HepG2 (cell line): ENCODE measurements around the gene SAC3D1. TPM values are rescaled to one million over a fixed set of nuclear protein-coding genes. Genes with fewer than 3 reads are reported as not detected.

Source experiments
- ATAC-seq: fragments of 200-7000 bp; cut with Tn5 transposase; 3 replicates; pipeline ENCODE4 v1.9.1; 2020; ENCODE audit warnings: mild to moderate bottlenecking, moderate library complexity
- BruUV-seq: library from RNA; stranded (reverse); fragments of 400-500 nt; replicated peaks from 2 replicates; lab custom pipeline; 2021; lab: Mats Ljungman, UMichigan
- CTCF ChIA-PET: fragments of 300-600 bp; formaldehyde crosslinking; extraction: SDS; loops from one replicate; lab custom pipeline; 2021; ENCODE audit warnings: low total read pairs, inconsistent platforms, low intra/inter-chr PET ratio; lab: Yijun Ruan, JAX
- POLR2A ChIA-PET: fragments of 350-600 bp; sonication (Branson Sonifier 250); formaldehyde crosslinking; loops from one replicate; lab custom pipeline; 2020; ENCODE audit warnings: antibody characterized with exemption, inconsistent platforms; lab: Yijun Ruan, JAX
- DNase-seq: peaks from one replicate; pipeline ENCODE4 v3.0.0-alpha.2; 2015; ENCODE audit warnings: low spot score
- FAIRE-seq: peaks from 3 replicates; lab custom pipeline; 2011; peaks lifted over from hg19 to GRCh38; lab: Jason Lieb, UNC
- H2AFZ ChIP-seq: one replicate; pipeline ENCODE4 v1.6.1; 2011; ENCODE audit warnings: low read length, inconsistent platforms
- H3K27ac ChIP-seq: fragments of 300-600 bp; 3 replicates; pipeline ENCODE4 v1.8.0; 2011; ENCODE audit warnings: mixed run types, mild to moderate bottlenecking, mixed read lengths, low read length, inconsistent platforms; ENCODE audit not compliant: insufficient read depth; ENCODE audit errors: extremely low read length
- H3K27me3 ChIP-seq, 2 experiments: fragments of 200-600 bp in 1 of 2; 2 replicates in 1 of 2; 3 replicates in 1 of 2; pipeline versions ENCODE4 v1.6.0 to v1.8.0; 2011; ENCODE audit warnings: low read length in 2 of 2, mild to moderate bottlenecking in 2 of 2, moderate library complexity in 2 of 2, inconsistent platforms in 1 of 2; ENCODE audit not compliant: insufficient read depth in 2 of 2, control insufficient read depth in 1 of 2
- H3K36me3 ChIP-seq, 2 experiments: fragments of 200-600 bp in 1 of 2; replicated peaks in 1 of 2; 2 replicates in 1 of 2; 3 replicates in 1 of 2; pipeline versions ENCODE4 v1.5.1 to v1.8.0; 2011; ENCODE audit warnings: low read length in 2 of 2, inconsistent platforms in 1 of 2; ENCODE audit not compliant: insufficient read depth in 2 of 2, control insufficient read depth in 1 of 2
- H3K4me1 ChIP-seq: 2 replicates; pipeline ENCODE4 v1.5.1; 2012; ENCODE audit warnings: low read length, inconsistent platforms; ENCODE audit not compliant: insufficient read depth
- H3K4me2 ChIP-seq: 2 replicates; pipeline ENCODE4 v1.6.0; 2011; ENCODE audit warnings: low read depth, low read length, inconsistent platforms
- H3K4me3 ChIP-seq, 3 experiments: fragments of 200-600 bp in 1 of 3; sonication (generic), shearing (Covaris generic) in 1 of 3; replicated peaks in 1 of 3; 2 replicates each; pipeline ENCODE4 v1.5.1; 2011 to 2016; ENCODE audit warnings: low read length in 3 of 3, inconsistent platforms in 2 of 3, low read depth in 2 of 3, mild to moderate bottlenecking in 2 of 3, control low read depth in 1 of 3, mixed read lengths in 1 of 3; ENCODE audit not compliant: insufficient read depth in 1 of 3
- H3K79me2 ChIP-seq: one replicate; pipeline ENCODE4 v1.6.1; 2011; ENCODE audit warnings: low read length, inconsistent platforms; ENCODE audit not compliant: insufficient read depth
- H3K9ac ChIP-seq: 2 replicates; pipeline ENCODE4 v1.6.0; 2011; ENCODE audit warnings: mild to moderate bottlenecking, low read depth, low read length, inconsistent platforms; ENCODE audit not compliant: insufficient read depth
- H3K9me3 ChIP-seq: 2 replicates; pipeline ENCODE4 v1.5.1; 2012; ENCODE audit warnings: mild to moderate bottlenecking, low read length
- H4K20me1 ChIP-seq: 2 replicates; pipeline ENCODE4 v1.6.0; 2011; ENCODE audit warnings: inconsistent platforms, mild to moderate bottlenecking, low read length, moderate library complexity; ENCODE audit not compliant: insufficient read depth
- AGO1 ChIP-seq: fragments of 200-400 bp; formaldehyde crosslinking; IDR thresholded peaks from 2 replicates; pipeline ENCODE4 v1.6.1; 2017; ENCODE audit warnings: mild to moderate bottlenecking, low read depth, low read length, moderate library complexity; ENCODE audit not compliant: poor library complexity, severe bottlenecking
- ATF3 ChIP-seq: sonication (generic); formaldehyde crosslinking; IDR thresholded peaks from 2 replicates; pipeline ENCODE4 v1.4.0; 2020; ENCODE audit warnings: missing genetic modification reagents
- CENPX ChIP-seq: sonication (generic); formaldehyde crosslinking; IDR thresholded peaks from 2 replicates; pipeline ENCODE4 v1.9.0; 2021; ENCODE audit warnings: mild to moderate bottlenecking, missing genetic modification reagents, moderate library complexity
- ELF1 ChIP-seq: sonication (generic); formaldehyde crosslinking; IDR thresholded peaks from 2 replicates; pipeline ENCODE4 v1.4.0; 2020; ENCODE audit warnings: missing genetic modification reagents
- GABPA ChIP-seq, 2 experiments: IDR thresholded peaks; 2 replicates each; pipeline ENCODE4 v1.6.1; 2011 to 2016; ENCODE audit warnings: low read depth in 2 of 2, low read length in 1 of 2, missing biosample characterization in 1 of 2, missing genetic modification characterization in 1 of 2
- GABPB1 ChIP-seq: IDR thresholded peaks from 2 replicates; pipeline ENCODE4 v1.6.1; 2016; ENCODE audit warnings: mild to moderate bottlenecking, missing genetic modification reagents, moderate library complexity, missing compliant biosample characterization
- HNRNPK ChIP-seq: fragments of 200-400 bp; formaldehyde crosslinking; IDR thresholded peaks from 2 replicates; pipeline ENCODE4 v1.6.1; 2018; ENCODE audit warnings: low read length, low read depth, moderate library complexity, mild to moderate bottlenecking; ENCODE audit not compliant: poor library complexity, severe bottlenecking
- IRF2 ChIP-seq: IDR thresholded peaks from 2 replicates; pipeline ENCODE4 v1.6.1; 2018; ENCODE audit warnings: missing genetic modification reagents, missing compliant biosample characterization
- MAFK ChIP-seq, 2 experiments: IDR thresholded peaks in 1 of 2; conservative IDR thresholded peaks in 1 of 2; 2 replicates each; pipeline ENCODE4 v1.6.1; 2011; ENCODE audit warnings: improper control_type of control experiment in 2 of 2, low read length in 2 of 2
- MTERF4 ChIP-seq: sonication (generic); formaldehyde crosslinking; IDR thresholded peaks from 2 replicates; pipeline ENCODE4 v1.8.0; 2023; ENCODE audit warnings: mild to moderate bottlenecking, missing genetic modification reagents
- MZF1 ChIP-seq: sonication (generic); formaldehyde crosslinking; IDR thresholded peaks from 2 replicates; pipeline ENCODE4 v1.8.1; 2023; ENCODE audit warnings: mild to moderate bottlenecking, missing genetic modification reagents, borderline replicate concordance
- SP5 ChIP-seq: IDR thresholded peaks from 2 replicates; pipeline ENCODE4 v1.6.1; 2016; ENCODE audit warnings: low read depth, borderline replicate concordance
- TFE3 ChIP-seq: IDR thresholded peaks from 2 replicates; pipeline ENCODE4 v1.6.1; 2016
- TGIF2 ChIP-seq: IDR thresholded peaks from 2 replicates; pipeline ENCODE4 v1.6.1; 2016; ENCODE audit warnings: control low read depth, missing compliant biosample characterization
- ZMYM2 ChIP-seq: sonication (generic); formaldehyde crosslinking; IDR thresholded peaks from 2 replicates; pipeline ENCODE4 v1.8.0; 2022; ENCODE audit warnings: mild to moderate bottlenecking, missing genetic modification reagents
- ZNF101 ChIP-seq: sonication (generic); formaldehyde crosslinking; IDR thresholded peaks from 2 replicates; pipeline ENCODE4 v1.4.0; 2020; ENCODE audit warnings: mild to moderate bottlenecking, low read depth, missing genetic modification reagents, borderline replicate concordance
- ZNF446 ChIP-seq: sonication (generic); formaldehyde crosslinking; IDR thresholded peaks from 2 replicates; pipeline ENCODE4 v1.5.0; 2020; ENCODE audit warnings: mild to moderate bottlenecking, missing genetic modification reagents
- ZNF607 ChIP-seq: sonication (generic); formaldehyde crosslinking; IDR thresholded peaks from 2 replicates; pipeline ENCODE4 v1.5.1; 2020; ENCODE audit warnings: missing genetic modification reagents, mild to moderate bottlenecking, borderline replicate concordance
- ZNF761 ChIP-seq: sonication (generic); formaldehyde crosslinking; conservative IDR thresholded peaks from 2 replicates; pipeline ENCODE4 v1.4.0; 2020; ENCODE audit warnings: mild to moderate bottlenecking, missing genetic modification reagents
- ZNF784 ChIP-seq: sonication (generic); formaldehyde crosslinking; IDR thresholded peaks from 2 replicates; pipeline ENCODE4 v1.5.1; 2020; ENCODE audit warnings: missing genetic modification reagents, mild to moderate bottlenecking, borderline replicate concordance
- ZNF83 ChIP-seq: sonication (generic); formaldehyde crosslinking; IDR thresholded peaks from 2 replicates; pipeline ENCODE4 v1.4.0; 2020; ENCODE audit warnings: missing genetic modification reagents, mild to moderate bottlenecking, borderline replicate concordance
- WGBS: methylation state at CpG from one replicate; pipeline ENCODE4 v1.1.6; 2017; ENCODE audit warnings: low lambda C conversion rate; 5-methylcytosine and 5-hydroxymethylcytosine counted together
- in situ Hi-C: cut with HindIII; loops from 2 replicates; pipeline ENCODE4 v1.10.0; 2017; ENCODE audit warnings: low pct_unique_long_range_greater_than_20kb; ENCODE audit not compliant: extremely low pct_ligation_motif_present
- intact Hi-C: fragments of 100-400 bp; cut with micrococcal nuclease; formaldehyde crosslinking; loops from one replicate; pipeline ENCODE4 v1.10.0; 2022; ENCODE audit not compliant: unreplicated experiment
- polyA plus RNA-seq, 8 experiments: library from polyadenylated mRNA; depleted of rRNA in 3 of 8; stranded (reverse) in 7 of 8; unstranded in 1 of 8; fragments of >200 nt; fragmentation: Illumina TruSeq in 4 of 8; extraction: Trizol in 4 of 8; gene quantifications; 2 replicates each; pipeline versions ENCODE4 v1.2.1 to v1.2.3, GENCODE V29; 2011 to 2016; ENCODE audit warnings: low read depth in 4 of 8, missing spikeins in 1 of 8, mixed read lengths in 1 of 8; ENCODE audit not compliant: insufficient read depth in 1 of 8
- total RNA-seq, 5 experiments: library from RNA; depleted of rRNA; stranded (reverse); fragments of >200 nt; fragmentation: Illumina TruSeq; extraction: Trizol; gene quantifications; 2 replicates each; pipeline ENCODE4 v1.2.3, GENCODE V29; 2016; ENCODE audit warnings: low read depth in 1 of 5

SAC3D1 gene
- total and polyA plus RNA-seq, 2 of the 13 experiments (the other 11 are each of a cell fraction or from before 2014, with no cell fraction given), result 7.4 to 36.3 TPM

GRCh38 chr11:65065851-65066250 lies 24.8 kb downstream of the SAC3D1 start (continued):
- no peak for TF ChIP-seq ZNF784 (CRISPR knock-in tag)
- no peak for TF ChIP-seq CENPX (CRISPR knock-in tag)
- no peak for TF ChIP-seq GABPA (IDR thresholded peaks at IDR 0.05; ENCODE audit: low read depth, low read length)
- TF ChIP-seq GABPA (CRISPR knock-in tag; IDR thresholded peaks at IDR 0.05; ENCODE audit: low read depth), result peak; percentile 12; the same call in 1 of the 2 replicates
- TF ChIP-seq IRF2, result no peak
- 0 out of 2 replicates have a peak, but pooled peaks have one; percentile 10 for TF ChIP-seq MTERF4 (CRISPR knock-in tag)
- TF ChIP-seq ZNF83 (CRISPR knock-in tag), result no peak
- TF ChIP-seq ZNF101 (CRISPR knock-in tag), result no peak

- Histone ChIP-seq H3K4me1 (peaks cover 37% of the 10 kb centered on the region), H3K36me3 (no peaks in the 10 kb centered on the region), H3K27me3 (no peaks in the 10 kb centered on the region), H3K9ac (peak overlapping the region; percentile 74), H3K9me3 (no peaks in the 10 kb centered on the region), H3K4me3 (peak overlapping the region; percentile 65 to 79 (median 67)), H4K20me1 (no peaks in the 10 kb centered on the region), H2AFZ (no peak overlapping the region), H3K27ac (peak overlapping the region; percentile 59), H3K79me2 (no peaks in the 10 kb centered on the region), H3K4me2 (peak overlapping the region; percentile 87)
- intact Hi-C loops (no loop called here), in situ Hi-C loops (loop anchor here (5.0 kb wide), 1 partner anchor 39 kb away; the partner anchor contains the start of gene SNX15)
- DNase-seq, result no peak
- ChIA-PET POLR2A (interaction anchor here (0.5 to 2.2 kb wide), 15 partner anchors 10 to 357 kb away, joined by 3 to 10 read pairs (median 5); partner anchors contain the start of genes ARL2, NEAT1, SAC3D1 and TM7SF2), CTCF (no interaction called here)
- TSS peak; percentile 63 for BruUV-seq
- FAIRE-seq, result no peak
- peak; percentile 68 for ATAC-seq
- WGBS, result 0% methylated on average over 1 of the region's 11 CpGs
- TF ChIP-seq ELF1 (CRISPR knock-in tag) (peak; percentile 31; the same call in 1 of the 2 replicates), ZNF446 (CRISPR knock-in tag) (no peak), AGO1 (no peak), ZMYM2 (no peak), ATF3 (no peak), MAFK (conservative IDR thresholded peaks at IDR 0.05 in 1 of 2, IDR thresholded peaks at IDR 0.05 in 1 of 2; ENCODE audit: low read length in 2 of 2) (no peak), TFE3 (CRISPR knock-in tag) (no peak), GABPB1 (peak; percentile 55; the same call in 1 of the 2 replicates), ZNF761 (CRISPR knock-in tag) (no peak), TGIF2 (CRISPR knock-in tag) (no peak), HNRNPK (no peak), ZNF607 (CRISPR knock-in tag) (no peak), MZF1 (CRISPR knock-in tag) (no peak), SP5 (CRISPR knock-in tag) (no peak)
Measured at GRCh38 chr11:65066315-65066714, 25.3 kb downstream of the SAC3D1 start.
